Testis (tissue), 3 donors: ENCODE data around the gene PXYLP1. TPM values are rescaled to one million over a fixed set of nuclear protein-coding genes. Genes with fewer than 3 reads are reported as not detected.

Experiments
- DNase-seq: peaks from one replicate; pipeline ENCODE4 v3.0.0-alpha.2; 2019
- H3K27ac ChIP-seq, 2 donors: fragments of 200-600 bp; sonication (generic); one replicate each; pipeline ENCODE4 v1.5.1; 2019
- H3K27me3 ChIP-seq: fragments of 200-600 bp; sonication (generic); one replicate; pipeline ENCODE4 v1.5.1; 2019
- H3K36me3 ChIP-seq: fragments of 200-600 bp; sonication (generic); one replicate; pipeline ENCODE4 v1.5.1; 2017; ENCODE audit warnings: low read depth; ENCODE audit errors: missing control alignments
- H3K4me1 ChIP-seq: fragments of 200-600 bp; sonication (generic); one replicate; pipeline ENCODE4 v1.5.1; 2019
- H3K4me3 ChIP-seq, 2 donors: fragments of 200-600 bp; sonication (generic); one replicate each; pipeline ENCODE4 v1.5.1; 2017 to 2019
- H3K9me3 ChIP-seq: fragments of 200-600 bp; sonication (generic); one replicate; pipeline ENCODE4 v1.5.1; 2017
- POLR2A ChIP-seq: fragments of 450-650 bp; IDR thresholded peaks from one replicate; pipeline ENCODE4 v1.6.1; 2017; ENCODE audit warnings: antibody characterized with exemption, mild to moderate bottlenecking, moderate library complexity
- WGBS, 2 donors: methylation state at CpG; one replicate each; pipeline ENCODE4 v1.1.5; 2018; 5-methylcytosine and 5-hydroxymethylcytosine counted together
- intact Hi-C: fragments of 100-400 bp; cut with DNase I; formaldehyde crosslinking; loops from one replicate; pipeline ENCODE4 v1.15.1; 2023; ENCODE audit warnings: low total_unique reads
- polyA plus RNA-seq: library from polyadenylated mRNA; stranded (reverse); fragments of 350-450 nt; fragmentation: Illumina TruSeq; extraction: RNeasy Lipid Tissue Mini Kit (QIAGEN cat#74804); gene quantifications from one replicate; pipeline ENCODE4 v1.2.3, GENCODE V29; 2014; ENCODE audit warnings: low read depth, low replicate concordance; ENCODE audit not compliant: insufficient read depth
- total RNA-seq, 2 donors: library from RNA; depleted of rRNA; stranded (reverse); fragments of >200 nt; gene quantifications; one replicate each; pipeline ENCODE4 v1.2.3, GENCODE V29; 2016
- TF ChIP-seq, protein P1 (sequence below), 3 experiments: fragments of 450-650 bp in 2 of 3; fragments of 200-600 bp in 1 of 3; sonication (generic) in 1 of 3; IDR thresholded peaks; one replicate each; pipeline ENCODE4 v1.5.1; 2016 to 2019; ENCODE audit warnings: antibody characterized with exemption in 3 of 3, mild to moderate bottlenecking in 2 of 3, moderate library complexity in 1 of 3

PXYLP1 gene
- total and polyA plus RNA-seq, 3 donors from 2014 or later = 16.0 to 55.8 (median 31.6) TPM

GRCh38 chr3:141240687-141241615 lies 9.3 kb downstream of the PXYLP1 start:
- no peaks in the 10 kb centered on the region for H3K36me3 ChIP-seq
- H3K4me3 ChIP-seq = no peak overlapping the region
- H3K4me1 ChIP-seq = peaks cover 4% of the 10 kb centered on the region
- H3K27me3 ChIP-seq = no peaks in the 10 kb centered on the region
- TF ChIP-seq, protein P1, sequence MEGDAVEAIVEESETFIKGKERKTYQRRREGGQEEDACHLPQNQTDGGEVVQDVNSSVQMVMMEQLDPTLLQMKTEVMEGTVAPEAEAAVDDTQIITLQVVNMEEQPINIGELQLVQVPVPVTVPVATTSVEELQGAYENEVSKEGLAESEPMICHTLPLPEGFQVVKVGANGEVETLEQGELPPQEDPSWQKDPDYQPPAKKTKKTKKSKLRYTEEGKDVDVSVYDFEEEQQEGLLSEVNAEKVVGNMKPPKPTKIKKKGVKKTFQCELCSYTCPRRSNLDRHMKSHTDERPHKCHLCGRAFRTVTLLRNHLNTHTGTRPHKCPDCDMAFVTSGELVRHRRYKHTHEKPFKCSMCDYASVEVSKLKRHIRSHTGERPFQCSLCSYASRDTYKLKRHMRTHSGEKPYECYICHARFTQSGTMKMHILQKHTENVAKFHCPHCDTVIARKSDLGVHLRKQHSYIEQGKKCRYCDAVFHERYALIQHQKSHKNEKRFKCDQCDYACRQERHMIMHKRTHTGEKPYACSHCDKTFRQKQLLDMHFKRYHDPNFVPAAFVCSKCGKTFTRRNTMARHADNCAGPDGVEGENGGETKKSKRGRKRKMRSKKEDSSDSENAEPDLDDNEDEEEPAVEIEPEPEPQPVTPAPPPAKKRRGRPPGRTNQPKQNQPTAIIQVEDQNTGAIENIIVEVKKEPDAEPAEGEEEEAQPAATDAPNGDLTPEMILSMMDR (IDR thresholded peaks at IDR 0.05) = no peak
- no peak for TF ChIP-seq POLR2A
- WGBS, 2 donors = 77 to 82% methylated on average over 5 of the region's 5 CpGs
- no peaks in the 10 kb centered on the region for H3K9me3 ChIP-seq
- H3K27ac ChIP-seq = no peak overlapping the region
- no peak for DNase-seq
- intact Hi-C loops = no loop called here

DNA sequence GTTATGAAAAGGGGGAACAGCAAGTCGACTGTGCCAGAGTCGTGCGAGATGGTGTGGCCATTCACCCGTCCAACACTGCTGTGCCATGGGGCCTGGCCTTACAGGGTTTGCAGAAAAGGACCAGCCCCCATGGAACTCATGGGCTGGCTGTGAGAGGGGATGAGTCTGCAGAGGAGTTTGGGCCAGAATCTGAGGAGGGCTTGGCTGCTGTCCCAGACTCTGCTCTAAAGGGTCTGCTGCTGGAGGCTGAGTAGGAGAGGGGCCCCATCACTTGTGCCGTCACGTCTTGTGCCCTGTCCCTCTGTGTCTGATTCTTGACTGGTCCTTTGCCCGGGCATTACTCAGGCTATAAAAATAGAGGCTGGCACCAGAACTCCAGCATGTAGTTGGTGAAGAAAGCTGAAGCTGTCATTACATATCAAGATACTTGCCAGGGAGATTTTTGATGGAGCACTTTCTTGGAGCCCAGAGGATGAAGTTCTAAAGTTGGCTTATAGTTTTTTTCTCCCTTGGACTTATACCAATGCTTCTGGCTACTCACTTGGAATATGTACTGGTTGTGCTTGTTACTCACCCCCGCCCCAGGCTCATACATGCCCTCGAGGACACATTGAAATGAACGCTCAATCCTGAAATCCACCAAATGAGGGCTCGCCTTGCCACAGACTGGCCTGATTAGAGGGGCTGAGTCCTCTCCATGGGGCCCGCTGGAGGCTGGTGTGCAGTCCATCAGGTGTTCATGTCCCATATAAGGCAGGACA lies 10.2 kb downstream of the PXYLP1 start:
- intact Hi-C loops = no loop called here
- Histone ChIP-seq H3K4me1 (peaks cover 4% of the 10 kb centered on the region), H3K4me3 (no peak overlapping the region), H3K27ac (no peak overlapping the region), H3K36me3 (no peaks in the 10 kb centered on the region), H3K9me3 (no peaks in the 10 kb centered on the region), H3K27me3 (no peaks in the 10 kb centered on the region)
- no peak for DNase-seq
- WGBS, 2 donors = 75 to 78% methylated on average over 12 of the region's 12 CpGs
- no peak for TF ChIP-seq POLR2A
- TF ChIP-seq, protein P1 (IDR thresholded peaks at IDR 0.05) = no peak

DNA sequence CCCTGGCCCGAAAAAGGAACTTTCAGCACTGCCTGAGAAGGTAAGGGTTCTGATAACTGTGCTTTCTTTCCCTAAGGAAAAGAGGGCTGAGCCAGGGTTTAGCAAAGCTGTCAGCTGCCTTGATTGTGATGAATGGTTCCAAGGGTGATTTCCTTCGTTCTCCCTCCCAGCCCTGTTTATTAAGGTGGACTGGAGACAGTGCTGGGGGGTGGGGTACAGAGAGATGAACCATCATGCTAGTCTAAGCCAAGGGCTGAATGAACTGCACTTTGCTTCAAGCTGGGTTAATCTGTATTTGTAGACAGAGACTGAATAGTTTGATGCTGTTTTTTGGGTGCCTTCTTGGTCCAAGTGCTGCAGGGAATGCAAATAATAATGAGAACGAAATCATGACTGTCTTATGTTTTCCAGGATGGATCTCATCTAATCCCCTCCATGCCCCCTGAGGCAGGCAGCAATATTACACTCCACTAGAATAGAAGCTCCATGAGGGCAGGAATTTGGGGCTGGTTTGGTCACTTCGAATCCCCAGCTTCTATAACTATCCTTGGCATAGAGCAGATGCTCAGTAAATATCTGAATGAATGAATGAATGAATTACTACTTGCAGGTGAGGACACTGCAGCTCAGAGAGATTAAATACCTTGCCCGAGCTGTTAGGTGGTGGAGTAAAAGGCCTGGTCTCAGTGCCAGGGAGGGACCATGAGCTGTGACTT lies 10.9 kb downstream of the PXYLP1 start:
- peaks cover 4% of the 10 kb centered on the region for H3K4me1 ChIP-seq
- no peak overlapping the region for H3K27ac ChIP-seq
- H3K4me3 ChIP-seq = no peak overlapping the region
- DNase-seq = no peak
- H3K27me3 ChIP-seq = no peaks in the 10 kb centered on the region
- H3K9me3 ChIP-seq = no peaks in the 10 kb centered on the region
- intact Hi-C loops = no loop called here
- 78 to 84% methylated on average over 5 of the region's 5 CpGs for WGBS, 2 donors
- TF ChIP-seq POLR2A = no peak
- TF ChIP-seq, protein P1 (IDR thresholded peaks at IDR 0.05) = no peak
- H3K36me3 ChIP-seq = no peaks in the 10 kb centered on the region

DNA sequence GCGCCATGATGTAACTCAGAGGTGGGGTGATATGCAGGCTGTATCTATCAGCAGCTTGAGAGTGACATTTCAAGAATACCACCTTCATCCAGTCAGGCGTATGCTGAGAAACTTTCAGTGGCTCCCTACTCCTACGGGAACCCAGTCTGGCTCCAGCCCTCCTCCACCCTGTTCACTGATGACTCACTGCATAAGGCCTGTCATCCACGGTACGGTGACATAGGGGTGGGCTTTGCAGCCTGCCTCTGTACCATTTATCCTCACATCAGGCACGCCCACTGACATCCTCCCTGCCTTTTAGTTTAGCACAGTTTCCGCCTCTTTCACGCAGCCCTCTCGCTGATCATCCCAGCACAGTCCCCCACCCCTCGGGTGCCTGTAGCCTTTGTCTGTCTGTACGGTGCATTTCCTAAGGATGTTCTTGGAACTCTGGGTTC lies 11.7 kb downstream of the PXYLP1 start:
- Histone ChIP-seq H3K9me3 (no peaks in the 10 kb centered on the region), H3K27ac (no peak overlapping the region), H3K36me3 (no peaks in the 10 kb centered on the region), H3K4me3 (no peak overlapping the region), H3K4me1 (peaks cover 4% of the 10 kb centered on the region), H3K27me3 (no peaks in the 10 kb centered on the region)
- no peak for DNase-seq
- 83% methylated on average over 10 to 11 of the region's 11 CpGs for WGBS, 2 donors
- intact Hi-C loops = no loop called here
- TF ChIP-seq, protein P1 (IDR thresholded peaks at IDR 0.05) = no peak
- TF ChIP-seq POLR2A = no peak
